HG03520 (cell line): ENCODE data around the gene ICE1.

ENCODE experiments used
- ATAC-seq: cut with Tn5 transposase; IDR thresholded peaks from one replicate; pipeline ENCODE4 v1.9.1; 2021; ENCODE audit warnings: mild to moderate bottlenecking, moderate library complexity; ENCODE audit not compliant: unreplicated experiment

Gene ICE1

GRCh38 chr5:5524327-5524726 lies 101.8 kb downstream of the ICE1 start:
- no peak for ATAC-seq

- ATAC-seq: no peak
These were observed 108.9 kb downstream of the ICE1 start for GRCh38 chr5:5531371-5531770.

GRCh38 chr5:5532306-5533076 lies 110.0 kb downstream of the ICE1 start:
- no peak for ATAC-seq

- ATAC-seq: no peak
These were observed 111.5 kb downstream of the ICE1 start for GRCh38 chr5:5533927-5534326.

- no peak for ATAC-seq
These were observed 111.9 kb downstream of the ICE1 start for GRCh38 chr5:5534333-5534732.

- no peak for ATAC-seq
These were observed 114.4 kb downstream of the ICE1 start for GRCh38 chr5:5536871-5537270.

- no peak for ATAC-seq
These were observed 114.9 kb downstream of the ICE1 start for GRCh38 chr5:5537426-5537825.

- no peak for ATAC-seq
These were observed 117.1 kb downstream of the ICE1 start for GRCh38 chr5:5539590-5539989.
